ENCODE results near the gene FGD3. TPM values are rescaled to one million over a fixed set of nuclear protein-coding genes. Genes with fewer than 3 reads are reported as not detected.
A peak's percentile ranks its signal among the peaks of the same experiment; 100 is the strongest.

Gene FGD3
- total RNA-seq, 4 donors from 2014 or later, result 1.7 to 4.2 (median 3.3) TPM

DNA sequence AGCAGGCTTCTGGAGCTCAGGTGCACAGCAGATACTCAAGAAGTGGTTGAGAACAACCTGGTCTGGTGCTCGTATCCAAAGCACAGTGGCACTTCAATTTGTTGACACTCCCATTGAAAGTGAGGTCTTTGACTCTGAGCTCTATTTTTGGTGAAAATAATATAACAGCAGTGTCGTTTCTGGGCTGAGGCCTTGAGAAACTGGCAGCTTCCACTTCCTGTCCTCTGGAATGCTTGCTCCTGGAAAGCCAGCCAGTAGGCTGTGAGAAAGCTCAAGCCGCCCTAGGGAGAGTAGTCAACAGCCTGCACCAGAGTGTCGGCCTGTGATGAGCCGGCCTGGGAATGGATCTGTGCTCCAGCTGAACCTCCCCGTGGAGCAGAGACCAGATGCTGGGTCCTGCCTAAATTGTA is 104.4 kb downstream of the FGD3 start:
- H3K4me3 ChIP-seq, result no peak overlapping the region
- TF ChIP-seq POLR2AphosphoS5 (IDR thresholded peaks at IDR 0.05) (peak; percentile 11), POLR2A (IDR thresholded peaks at IDR 0.05) (no peak)
- H3K27ac ChIP-seq, result peak overlapping the region; percentile 18 to 75 (median 64)
- H3K27me3 ChIP-seq, result no peaks in the 10 kb centered on the region
- no peaks in the 10 kb centered on the region for H3K9me3 ChIP-seq
- peak; percentile 87 for ATAC-seq
- peaks cover 0 to 18% (median 5%) of the 10 kb centered on the region in 3 donors for H3K4me1 ChIP-seq
- 17 to 26% methylated on average over 2 to 4 of the region's 6 CpGs for WGBS, 2 donors (ENCODE audit: low coverage in 1 of 2)
- no peaks in the 10 kb centered on the region for H3K36me3 ChIP-seq

DNA sequence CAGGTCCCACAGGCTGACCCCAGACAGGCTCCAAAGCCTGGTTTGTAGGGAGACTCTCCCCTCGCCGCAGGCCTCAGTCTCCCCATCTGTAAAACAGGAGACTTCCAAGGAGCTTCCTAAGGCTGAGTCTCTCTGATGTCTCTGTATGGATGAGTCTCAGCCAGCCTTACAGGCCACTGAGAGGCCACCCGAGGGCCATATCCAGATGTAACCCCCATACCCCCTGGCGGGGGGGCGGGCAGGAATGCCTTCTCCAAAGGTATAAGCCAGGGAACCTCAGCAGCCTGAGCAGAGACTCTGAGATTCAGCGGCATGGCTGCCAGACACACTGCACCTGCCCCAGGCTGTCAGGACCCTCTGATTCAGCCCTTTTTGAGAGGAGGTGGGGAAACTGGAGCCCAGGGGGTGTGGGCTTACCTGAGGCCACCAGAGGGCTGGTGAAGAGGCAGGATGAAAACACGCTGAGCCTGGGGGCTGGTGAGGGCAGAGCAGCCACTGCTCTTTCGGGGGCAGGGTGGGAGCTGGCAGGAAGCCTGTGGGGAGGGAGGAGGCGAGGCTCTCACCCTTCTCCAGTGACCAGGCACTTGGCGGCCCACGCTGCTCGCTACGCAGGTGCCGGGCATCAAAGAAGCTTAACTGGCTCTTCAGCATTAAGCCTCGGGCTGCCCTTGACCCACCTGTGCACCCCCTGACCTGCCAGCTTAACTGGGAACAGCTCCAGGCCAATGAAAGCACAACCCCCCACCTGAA is 105.6 kb downstream of the FGD3 start:
- Histone ChIP-seq H3K4me1 (peaks cover 0 to 20% (median 5%) of the 10 kb centered on the region in 3 donors), H3K36me3 (no peaks in the 10 kb centered on the region), H3K27me3 (no peaks in the 10 kb centered on the region), H3K9me3 (no peaks in the 10 kb centered on the region), H3K27ac (peak overlapping the region in 2 of 4 donors; percentile 55 to 72), H3K4me3 (no peak overlapping the region)
- ATAC-seq, result no peak
- TF ChIP-seq EP300 (IDR thresholded peaks at IDR 0.05) (no peak), POLR2AphosphoS5 (IDR thresholded peaks at IDR 0.05) (no peak), CTCF (IDR thresholded peaks at IDR 0.05) (no peak)
- no CpG with 5 or more reads among the region's 15 CpGs for WGBS, 2 donors (ENCODE audit: low coverage in 1 of 2)

GRCh38 chr9:93053781-93054331 is 106.5 kb downstream of the FGD3 start:
- Histone ChIP-seq H3K27me3 (peaks cover 6% of the 10 kb centered on the region), H3K4me1 (peaks cover 0 to 29% (median 14%) of the 10 kb centered on the region in 3 donors), H3K9me3 (no peaks in the 10 kb centered on the region), H3K36me3 (no peaks in the 10 kb centered on the region), H3K27ac (no peak overlapping the region), H3K4me3 (no peak overlapping the region)
- TF ChIP-seq POLR2AphosphoS5 (IDR thresholded peaks at IDR 0.05) (no peak), POLR2A (IDR thresholded peaks at IDR 0.05) (no peak), CTCF (IDR thresholded peaks at IDR 0.05) (no peak), EP300 (IDR thresholded peaks at IDR 0.05) (no peak)
- no peak for ATAC-seq
- WGBS, 2 donors (ENCODE audit: low coverage in 1 of 2), result 100% methylated on average over 1 of the region's 5 CpGs; no CpG with 5 or more reads in 1 of the 2 donors

GRCh38 chr9:93054758-93055704 is 107.7 kb downstream of the FGD3 start:
- no peak overlapping the region for H3K27ac ChIP-seq
- no peaks in the 10 kb centered on the region for H3K36me3 ChIP-seq
- WGBS, 2 donors (ENCODE audit: low coverage in 1 of 2), result 63% methylated on average over 5 of the region's 11 CpGs; no CpG with 5 or more reads in 1 of the 2 donors
- no peak for ATAC-seq
- H3K4me1 ChIP-seq, result peaks cover 0 to 40% (median 17%) of the 10 kb centered on the region in 3 donors
- no peak overlapping the region for H3K4me3 ChIP-seq
- H3K27me3 ChIP-seq, result peaks cover 15% of the 10 kb centered on the region
- TF ChIP-seq POLR2AphosphoS5 (IDR thresholded peaks at IDR 0.05), result no peak
- TF ChIP-seq EP300 (IDR thresholded peaks at IDR 0.05), result no peak
- no peak for TF ChIP-seq CTCF (IDR thresholded peaks at IDR 0.05)
- TF ChIP-seq POLR2A (IDR thresholded peaks at IDR 0.05), result no peak
- H3K9me3 ChIP-seq, result no peaks in the 10 kb centered on the region
